ENCODE measurements around the gene ESRRB. TPM values are rescaled to one million over a fixed set of nuclear protein-coding genes. Genes with fewer than 3 reads are reported as not detected.
A peak's percentile ranks its signal among the peaks of the same experiment; 100 is the strongest.

Gene ESRRB
- polyA plus RNA-seq, 1 donor = 2.7 TPM

DNA sequence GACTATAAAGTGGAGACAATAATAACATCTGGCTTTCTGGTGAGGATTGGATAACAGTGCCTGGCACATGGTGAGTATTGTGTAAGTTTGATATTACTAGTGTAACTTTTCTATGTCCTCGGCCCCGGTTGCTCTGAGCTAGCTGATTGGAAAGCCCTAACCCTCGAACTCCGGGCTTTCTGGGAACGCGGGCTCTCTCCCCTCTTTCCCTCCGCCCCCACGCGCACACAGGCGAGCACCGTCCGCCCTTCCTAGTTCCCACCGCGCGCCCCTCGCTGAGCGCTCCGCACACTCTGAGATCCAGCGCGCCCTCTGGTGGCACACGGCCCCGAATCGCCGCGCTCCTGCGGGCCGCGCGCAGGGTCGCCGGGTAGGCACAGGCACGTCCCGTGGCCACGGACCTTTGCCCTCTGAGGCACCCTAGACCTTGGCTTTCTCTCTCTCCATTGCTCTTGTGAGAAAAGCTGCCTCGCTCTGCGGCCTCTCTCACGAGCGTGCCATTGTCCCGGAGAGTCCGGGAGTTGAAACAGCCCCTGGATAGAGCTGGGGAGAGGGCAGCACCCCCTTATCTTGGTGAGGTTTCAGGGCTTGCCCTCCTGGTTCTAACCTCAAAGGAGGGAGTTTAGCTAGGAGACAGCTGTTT lies 23.2 kb upstream of the ESRRB start:
- peak; percentile 75 for DNase-seq

DNA sequence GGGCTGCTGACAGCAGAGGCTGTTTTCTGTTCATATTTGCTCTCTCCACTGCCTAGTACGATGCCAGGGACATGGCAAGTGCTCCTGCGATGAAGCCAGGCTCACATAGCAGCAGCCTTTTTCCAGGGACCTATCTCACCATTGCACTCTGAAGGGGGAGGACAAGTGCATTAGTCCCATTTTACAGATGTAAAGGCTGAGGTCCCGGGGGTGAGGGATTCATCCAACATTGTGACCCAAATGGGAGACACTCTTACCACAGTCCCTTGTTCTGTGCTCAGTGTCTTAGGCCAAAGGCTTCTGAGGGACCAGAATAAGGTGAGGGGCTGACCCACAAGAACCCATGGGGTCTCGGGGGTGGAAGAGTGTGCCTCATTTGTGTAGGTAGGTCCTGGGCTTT lies 21.6 kb upstream of the ESRRB start:
- DNase-seq = no peak

DNA sequence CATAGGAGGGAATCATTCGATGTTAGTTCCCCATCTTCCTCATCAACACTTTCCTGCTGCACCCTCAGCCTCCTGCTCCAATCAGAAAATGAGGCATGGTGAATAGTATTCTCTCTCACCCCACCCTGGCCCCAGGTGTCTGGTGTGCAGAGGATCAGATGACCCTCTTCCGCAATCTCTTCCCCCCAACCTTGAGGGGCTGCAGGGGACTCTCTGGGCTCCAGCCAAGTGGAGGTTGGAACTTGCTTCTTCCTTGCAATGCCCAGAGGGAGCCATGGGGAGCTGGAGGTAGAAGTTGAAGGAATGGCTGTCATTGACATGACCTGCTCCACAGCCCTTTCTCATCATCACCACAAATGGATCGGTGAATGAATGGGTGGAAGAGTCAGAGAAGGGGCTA lies 20.2 kb upstream of the ESRRB start:
- DNase-seq = no peak

DNA sequence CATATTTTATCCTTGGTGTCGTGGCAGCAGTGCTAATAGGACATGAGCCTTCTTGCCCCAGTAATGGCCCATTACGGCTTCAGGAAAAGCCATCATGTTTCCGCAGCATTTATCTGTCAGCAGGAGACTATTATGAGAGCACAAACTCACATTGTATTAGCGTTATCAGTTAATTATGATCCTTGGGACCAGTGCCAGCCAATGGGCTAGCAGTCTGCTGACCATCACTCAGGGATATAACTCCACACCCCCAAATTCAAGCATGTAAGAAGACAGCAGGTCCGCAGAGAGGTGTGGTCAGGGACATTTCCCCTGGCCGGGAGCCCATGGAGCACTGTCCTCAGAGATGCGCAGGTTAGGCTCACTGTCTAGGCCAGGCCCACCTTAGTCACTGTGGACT lies 4.9 kb upstream of the ESRRB start:
- no peak for DNase-seq

DNA sequence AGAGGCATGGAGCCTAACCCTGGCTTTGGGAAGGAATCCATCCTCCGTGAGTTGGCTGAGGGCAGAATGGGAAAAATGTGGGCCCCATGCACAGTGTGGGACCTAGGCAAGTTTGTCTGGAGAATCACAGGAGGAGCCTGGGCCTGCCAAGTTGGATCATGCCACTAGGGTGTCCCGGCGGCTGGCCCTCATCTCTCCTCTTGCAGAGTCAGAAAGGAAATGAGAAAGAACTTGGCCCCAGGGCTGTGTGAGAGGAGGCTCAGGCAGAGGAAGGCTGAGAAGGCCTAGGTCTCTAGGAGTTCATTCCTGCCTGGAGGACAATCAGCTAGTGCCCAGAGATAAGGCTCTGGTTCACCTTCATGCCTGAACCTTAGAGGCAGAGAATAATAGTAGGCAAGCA lies 2.5 kb upstream of the ESRRB start:
- DNase-seq = no peak

DNA sequence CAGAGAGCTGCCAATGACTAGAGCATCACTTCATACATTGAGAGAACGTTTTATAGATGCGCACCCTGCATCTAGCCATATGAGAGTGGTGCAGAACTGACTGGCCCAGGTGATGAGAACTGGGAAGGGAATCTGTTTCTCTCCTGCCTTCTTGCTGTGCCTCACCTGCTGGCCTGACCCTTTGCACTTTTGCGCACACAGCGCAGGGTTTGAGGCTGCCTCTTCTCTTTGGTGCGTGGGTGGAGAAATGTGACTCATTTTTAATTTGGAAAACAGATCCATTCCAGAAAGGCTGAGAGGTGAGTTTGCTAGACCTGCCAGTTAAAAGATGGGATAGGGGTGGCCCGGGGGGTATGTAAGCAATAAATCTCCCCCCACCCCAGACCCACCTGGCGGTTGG lies 453 bp upstream of the ESRRB start:
- no peak for DNase-seq

DNA sequence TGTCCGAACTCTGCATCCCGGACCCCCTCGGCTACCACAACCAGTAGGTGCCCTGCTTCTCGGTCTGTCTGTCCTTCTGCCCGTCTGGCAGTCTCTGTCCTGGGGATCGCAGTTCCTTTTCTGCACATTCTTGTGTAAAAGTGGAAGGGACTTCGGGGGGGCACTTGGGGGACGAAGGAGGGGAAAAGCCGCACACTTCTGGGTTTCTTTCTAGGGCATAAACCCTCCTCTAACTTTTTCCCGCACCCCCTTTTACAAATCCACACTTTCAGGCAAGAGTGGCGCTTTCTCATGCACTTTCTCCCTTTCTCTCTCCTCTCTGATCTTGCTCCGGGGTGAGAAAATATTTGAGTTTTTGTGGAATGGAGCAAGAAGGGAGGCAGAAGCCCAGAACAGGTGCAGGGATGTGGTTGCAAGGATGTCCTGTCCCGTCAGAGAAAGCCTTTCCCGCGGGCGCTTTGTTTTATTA lies 506 bp downstream of the ESRRB start:
- no peak for DNase-seq

DNA sequence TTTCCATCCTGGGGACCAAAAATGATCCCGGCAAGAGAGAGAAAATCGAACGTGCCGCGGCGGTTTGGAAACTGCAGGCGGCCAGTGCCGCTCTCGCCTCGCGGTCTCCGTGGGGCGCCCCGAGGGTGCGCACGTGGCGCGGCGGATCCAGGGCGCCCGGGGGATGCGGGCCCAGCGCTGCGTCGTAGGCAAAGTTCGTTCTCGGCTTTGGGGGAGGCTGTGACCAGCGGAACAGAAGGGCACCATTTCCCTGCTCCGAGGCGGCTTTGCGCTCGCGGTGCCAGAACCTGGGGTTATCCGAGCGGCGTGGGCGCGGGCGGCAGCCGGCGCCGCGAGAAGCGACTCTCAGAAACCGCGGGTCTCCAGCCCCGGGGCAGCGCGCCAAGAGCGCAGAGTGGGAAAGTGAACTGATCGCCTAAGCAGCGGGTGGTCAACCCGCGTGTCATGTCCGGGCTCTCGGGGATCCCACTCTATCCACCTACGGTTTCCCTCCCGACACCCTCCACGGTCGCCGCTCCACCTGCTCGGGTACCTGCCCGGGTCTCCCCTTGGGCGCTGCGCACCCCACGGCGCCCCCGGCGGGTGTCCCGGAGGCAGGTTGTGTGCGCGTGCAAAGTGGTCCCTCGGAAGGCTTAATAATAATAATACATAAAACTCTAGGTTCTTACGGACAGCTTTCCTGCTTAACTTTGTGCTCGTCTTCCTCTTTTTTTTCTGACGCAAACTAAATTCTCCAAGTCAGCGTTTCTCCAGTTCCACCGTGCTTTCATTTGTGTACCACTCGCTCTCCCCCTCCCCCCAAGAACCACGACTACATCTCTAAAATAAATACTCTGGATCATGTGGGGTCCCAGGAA lies 1.2 kb downstream of the ESRRB start:
- DNase-seq = no peak

DNA sequence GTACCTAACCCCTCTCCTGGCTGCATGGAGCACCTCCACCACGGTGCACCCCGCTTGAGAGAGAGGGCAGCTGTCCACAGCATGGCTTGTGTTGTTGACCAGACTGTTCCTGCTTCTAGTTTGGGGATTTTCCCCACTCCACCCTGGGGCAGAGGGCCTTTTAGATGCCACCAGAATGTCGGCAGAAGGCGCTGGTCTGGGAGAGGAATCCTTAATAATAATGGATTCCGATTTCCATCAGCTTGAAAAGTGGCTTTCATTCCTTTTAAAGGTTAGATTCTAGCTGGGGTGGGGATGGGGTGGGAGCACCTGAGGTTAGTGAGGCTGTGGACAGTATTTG lies 1.8 kb downstream of the ESRRB start:
- no peak for DNase-seq

DNA sequence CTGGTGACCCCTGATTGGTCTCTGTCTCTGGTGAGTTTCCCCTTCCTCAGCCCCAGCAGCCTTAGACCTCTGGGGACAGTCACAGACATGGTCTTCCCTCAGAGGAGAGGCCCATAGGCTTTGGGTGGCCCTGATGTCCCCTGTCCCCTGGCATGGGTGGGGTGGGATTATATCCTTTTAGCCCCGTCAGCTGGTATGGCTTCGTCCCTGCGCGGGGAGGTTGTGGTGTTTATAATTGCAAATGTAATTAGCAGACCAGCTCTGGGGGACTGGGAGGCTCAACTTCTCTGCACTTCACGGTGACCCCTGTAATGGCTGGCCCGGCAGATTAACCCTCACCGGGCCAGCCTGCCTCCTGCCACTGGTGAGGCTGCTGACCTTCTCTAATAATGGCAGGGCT lies 5.1 kb downstream of the ESRRB start:
- no peak for DNase-seq

DNA sequence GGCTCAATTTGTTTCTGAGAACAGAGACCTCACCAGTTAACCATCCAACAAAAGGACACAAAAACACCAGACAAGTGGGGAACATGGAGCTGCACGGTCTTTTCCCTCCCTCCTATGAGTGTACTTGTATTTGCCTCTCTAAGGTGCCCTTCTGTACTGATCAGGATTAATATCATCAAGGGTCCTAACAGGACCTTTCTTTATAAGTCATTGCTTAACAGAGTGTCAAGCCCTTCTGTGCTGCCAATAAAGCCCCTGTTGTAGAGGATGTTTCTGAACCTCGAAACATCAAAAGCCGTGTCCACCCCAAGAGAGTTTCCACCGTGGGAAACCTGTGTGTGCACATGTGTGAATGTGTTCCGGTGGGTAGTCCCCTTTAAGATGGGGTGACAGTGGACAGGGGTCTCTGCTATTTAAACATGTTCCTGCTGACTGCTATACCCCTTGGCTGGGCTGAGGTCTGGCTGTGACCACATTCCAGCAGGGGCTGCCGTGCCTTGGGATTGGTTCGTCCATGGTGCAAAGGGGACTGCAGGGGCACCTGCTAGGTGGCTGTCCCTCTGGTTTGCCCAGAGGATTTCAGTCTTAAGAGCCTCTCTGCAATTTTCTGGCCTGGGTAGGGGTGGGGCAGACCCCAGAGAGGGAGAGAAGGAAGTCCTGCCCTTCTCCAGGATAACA lies 6.0 kb downstream of the ESRRB start:
- DNase-seq = no peak

DNA sequence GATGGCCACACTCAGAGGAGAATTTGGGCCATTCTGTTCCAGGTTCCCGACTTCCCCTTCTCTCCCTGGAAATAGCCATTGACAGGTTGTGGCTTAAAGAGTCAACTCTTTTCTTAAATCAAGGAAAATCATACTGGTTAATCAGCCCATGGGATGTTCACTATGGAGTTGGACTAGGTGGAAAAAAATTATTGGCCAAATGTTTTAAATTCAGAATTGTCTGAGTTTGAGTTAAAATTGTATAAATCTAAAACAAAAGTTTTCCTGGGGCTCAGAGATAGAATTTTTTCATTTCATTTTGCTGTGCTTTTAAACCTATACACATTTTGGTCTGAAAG lies 6.5 kb downstream of the ESRRB start:
- no peak for DNase-seq

DNA sequence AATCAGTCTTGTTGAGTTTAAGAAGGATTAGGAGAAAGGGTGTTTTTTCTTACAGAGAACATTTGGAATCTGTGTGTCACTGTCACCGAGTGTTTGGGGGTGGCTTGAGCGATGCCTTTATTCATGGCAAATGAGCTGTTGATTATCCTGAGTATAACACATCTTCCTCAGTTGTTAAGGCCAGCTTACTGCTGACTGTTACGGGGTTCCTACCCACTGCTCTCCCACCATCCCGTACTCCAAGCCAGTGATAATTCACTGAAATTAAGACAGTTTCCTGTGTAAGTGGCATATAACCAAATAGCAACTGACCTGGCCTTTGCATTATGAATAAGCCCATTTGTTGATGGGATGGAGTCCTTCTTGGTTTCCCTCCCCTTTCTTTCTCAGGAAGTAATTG lies 9.5 kb downstream of the ESRRB start:
- no peak for DNase-seq

DNA sequence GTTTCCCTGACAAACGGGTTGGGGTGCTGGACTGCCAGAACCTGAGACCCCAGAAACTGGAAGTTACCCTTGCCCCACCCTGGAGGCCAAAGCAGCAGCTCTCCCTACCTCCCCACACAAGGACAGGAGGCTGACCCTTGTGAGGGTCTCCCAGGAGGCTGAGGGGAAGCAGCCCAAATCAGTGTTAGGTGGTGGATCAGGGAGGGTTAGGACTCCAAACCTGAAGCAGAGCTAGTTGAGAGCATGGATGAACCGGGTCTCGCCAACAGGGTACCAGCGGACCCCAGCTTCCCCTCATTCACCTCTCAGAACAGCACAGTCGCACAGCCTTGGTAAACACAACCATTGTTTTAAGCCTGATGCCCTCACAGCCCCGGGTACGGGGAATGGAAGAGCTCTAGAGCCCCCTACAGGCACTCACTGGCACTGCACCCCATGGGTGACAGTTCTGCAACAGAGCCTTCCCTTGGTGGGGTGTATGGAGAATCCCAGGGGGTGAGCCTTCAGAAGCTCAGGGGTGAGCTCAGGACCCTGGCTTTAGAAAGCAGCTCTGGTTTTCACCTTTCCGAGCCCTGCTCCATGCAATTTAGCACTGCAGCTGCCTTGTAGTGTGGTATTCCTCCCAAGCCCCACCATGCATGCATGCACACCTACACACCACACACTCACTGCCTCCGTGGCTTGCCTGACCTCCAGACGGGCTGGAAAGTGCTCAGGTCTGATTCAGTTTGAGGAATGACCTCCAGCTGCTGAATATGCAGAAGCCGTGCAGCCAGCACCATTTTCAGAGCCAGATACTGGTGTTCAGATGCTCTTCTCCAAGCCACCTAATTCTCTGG lies 11.2 kb downstream of the ESRRB start:
- DNase-seq = peak; percentile 52

DNA sequence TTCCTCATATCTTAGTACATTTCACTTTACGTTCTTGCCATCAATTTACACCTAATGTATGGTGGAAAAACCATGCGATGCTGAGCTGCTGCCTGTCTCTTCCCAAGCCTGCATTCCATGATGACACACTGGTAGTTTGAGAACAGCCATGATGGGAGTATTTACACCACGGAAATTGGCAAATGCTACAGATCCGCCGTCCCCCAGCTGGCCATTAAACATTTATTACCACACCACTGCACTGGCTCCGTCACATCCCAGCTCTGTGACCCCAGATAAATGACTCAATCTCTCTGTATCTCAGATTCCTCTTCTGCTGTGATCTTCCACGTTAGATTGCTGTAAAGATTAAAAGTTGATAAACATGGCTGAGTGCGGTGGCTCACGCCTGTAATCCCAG lies 13.9 kb downstream of the ESRRB start:
- DNase-seq = no peak

DNA sequence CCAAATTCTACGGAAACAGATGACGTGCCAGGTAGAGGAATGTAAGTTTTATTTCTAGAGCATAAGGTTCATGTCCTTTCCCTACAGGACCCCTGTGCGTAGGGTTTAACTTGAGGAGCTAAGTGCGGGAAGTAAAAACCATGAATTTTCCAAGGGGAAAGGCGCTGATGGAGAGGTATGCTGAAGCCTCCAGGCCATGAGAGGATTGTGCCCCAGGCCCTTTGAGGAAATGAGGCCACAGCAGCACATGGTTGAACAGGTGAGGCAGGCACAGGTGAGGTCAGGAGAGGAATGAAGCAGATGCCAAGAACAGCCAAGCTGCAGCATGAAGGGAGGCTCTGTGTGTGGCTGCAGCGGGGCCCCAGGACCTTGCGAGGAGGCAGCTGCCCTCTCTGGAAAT lies 14.7 kb downstream of the ESRRB start:
- DNase-seq = no peak

DNA sequence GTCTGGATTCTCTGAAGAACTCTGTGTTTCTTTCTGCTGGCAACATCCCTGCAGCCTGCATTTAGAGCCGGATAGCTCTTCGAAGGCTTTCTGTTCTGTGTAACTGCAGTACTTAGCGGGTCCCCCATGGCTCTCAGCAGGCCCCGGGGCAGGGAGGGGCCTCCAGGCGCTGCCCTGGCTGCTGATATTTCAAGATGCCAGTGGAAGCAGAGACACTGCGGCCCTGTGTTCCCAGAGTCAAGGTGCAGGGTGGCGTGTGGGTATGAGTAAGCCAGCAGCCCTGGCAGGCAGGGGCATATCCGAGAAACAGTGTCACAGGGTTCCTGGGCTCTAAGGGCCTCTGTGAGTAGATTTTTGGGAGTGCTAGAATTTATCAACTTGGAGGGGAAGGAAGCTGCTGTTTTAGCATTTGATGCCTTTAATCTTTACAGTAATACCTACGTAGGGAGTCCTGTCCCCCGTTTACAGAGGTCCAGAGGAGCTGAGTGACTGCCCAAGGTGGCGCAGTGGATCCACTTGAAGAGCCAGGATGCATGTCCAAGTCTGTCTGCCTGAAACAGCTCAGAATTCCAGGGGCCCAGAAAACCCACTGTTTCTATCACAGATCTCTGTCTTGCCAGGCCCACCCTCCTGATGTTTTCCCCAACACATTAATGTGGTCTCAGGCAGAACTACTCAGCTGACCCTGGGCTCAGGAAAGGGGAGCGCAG lies 16.2 kb downstream of the ESRRB start:
- no peak for DNase-seq

DNA sequence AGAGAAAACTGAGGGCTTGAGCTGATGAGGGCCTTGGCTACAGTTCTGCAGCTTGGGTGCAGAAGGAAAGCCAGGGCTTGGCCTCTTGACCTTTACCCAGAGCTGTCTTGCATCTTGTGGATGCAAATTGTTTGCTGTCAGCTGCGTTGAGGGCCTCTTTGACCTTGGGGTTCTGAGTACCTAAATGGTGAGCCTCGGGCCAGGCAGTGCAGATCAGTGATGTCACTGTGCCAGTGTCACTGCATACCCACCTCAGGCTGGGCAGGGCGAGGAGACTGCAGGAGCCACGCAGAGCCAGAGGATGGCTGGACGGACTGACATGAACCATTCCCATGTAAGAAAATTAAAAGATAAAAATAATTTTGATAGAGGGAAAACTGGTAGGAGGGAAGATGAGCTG lies 18.6 kb downstream of the ESRRB start:
- DNase-seq = no peak

DNA sequence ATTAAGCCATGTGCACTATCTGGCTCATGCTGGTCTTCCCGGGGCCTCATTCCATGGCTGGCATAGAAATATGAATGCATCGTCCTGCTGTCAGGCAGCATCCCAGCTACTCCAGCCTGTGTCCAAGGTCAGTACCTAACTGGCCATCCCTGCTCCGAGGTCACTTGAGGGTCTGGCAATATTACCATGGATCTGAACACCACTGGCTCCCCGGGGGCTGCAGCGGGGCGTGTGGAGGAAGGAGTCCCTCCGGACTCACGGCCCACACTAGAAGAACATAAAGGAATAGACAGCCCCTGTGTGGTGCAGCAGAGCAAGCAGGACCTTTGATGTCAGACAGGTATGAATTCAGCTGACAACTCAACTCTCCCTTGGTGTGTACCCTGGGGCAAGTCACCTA lies 19.2 kb downstream of the ESRRB start:
- no peak for DNase-seq

DNA sequence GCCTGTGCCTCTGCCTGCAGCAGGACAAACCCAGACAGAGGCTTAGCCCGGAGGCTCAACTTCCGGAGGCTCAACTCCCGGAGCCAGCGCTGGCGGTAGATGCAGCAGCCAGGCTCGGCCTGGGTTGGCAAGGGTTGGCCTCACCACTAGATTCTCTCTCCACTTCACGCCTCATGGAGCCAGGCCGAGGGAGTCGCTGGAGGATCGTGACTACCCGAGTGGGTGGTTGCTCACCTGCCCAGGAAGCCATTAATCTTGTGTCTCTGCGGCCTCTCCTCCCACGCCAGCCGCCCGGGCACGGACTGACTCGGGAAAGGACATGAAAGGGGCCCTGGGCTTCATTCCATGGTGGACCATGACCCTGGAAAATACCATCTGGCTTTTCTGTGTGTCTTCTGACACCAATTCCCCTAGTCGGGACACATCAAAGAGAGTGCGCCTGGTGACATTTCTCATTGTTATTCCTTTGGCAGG lies 20.8 kb downstream of the ESRRB start:
- no peak for DNase-seq

DNA sequence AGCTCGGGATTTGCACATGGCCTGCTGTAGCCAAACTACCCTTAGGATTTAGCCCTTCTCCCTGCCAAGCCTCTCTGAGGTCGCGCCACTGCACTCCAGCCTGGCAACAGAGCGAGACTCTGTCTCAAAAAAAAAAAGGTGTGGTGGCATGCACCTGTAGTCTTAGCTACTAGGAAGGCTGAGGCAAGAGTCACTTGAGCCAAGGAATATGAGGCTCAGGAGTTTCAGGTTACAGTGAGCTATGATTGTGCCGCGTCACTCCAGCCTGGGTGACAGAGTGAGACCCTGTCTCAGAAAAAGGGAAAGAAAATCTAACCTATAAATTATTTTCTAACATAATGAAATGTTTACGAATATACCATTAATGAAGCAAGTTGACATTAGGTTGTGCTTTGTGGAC lies 29.7 kb downstream of the ESRRB start:
- DNase-seq = no peak

DNA sequence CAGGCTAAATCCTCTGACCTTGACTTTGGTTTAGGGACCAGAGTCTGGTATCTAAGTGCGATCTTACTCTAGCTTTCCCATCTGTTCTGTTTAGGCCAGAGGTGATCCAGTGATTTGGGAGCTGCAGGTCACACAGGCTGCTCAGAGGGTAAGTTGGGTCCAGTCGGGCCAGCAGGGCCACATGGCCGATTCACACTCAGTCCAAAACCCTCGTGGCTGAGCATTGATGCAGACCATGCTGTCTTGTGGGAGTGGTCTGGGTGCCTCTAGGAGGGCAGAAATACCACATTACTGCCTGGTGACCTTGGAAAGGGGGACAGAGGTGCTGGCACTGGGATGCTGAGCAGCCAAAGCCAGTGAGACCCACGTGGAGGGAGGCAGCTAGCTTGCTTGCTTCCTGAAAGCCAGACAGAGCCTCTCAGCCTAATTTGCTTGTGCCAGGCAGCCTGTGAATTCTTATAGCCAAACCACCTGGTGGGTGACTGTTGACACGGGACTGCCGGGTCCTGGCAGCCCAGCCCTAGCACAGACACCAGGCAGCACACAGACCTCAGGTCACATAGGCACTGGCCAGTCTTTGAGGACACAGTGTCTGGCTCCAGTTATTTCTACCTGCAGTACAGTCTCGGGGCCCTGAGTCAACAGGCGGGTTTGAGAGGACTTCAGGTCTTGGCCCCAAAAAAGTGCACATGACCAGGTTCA lies 31.7 kb downstream of the ESRRB start:
- DNase-seq = no peak
